HG03280 (cell line): ENCODE results near the gene SMYD3.

Experiments
- ATAC-seq: cut with Tn5 transposase; IDR thresholded peaks from one replicate; pipeline ENCODE4 v1.9.1; 2021; ENCODE audit warnings: mild to moderate bottlenecking, moderate library complexity; ENCODE audit not compliant: unreplicated experiment

The SMYD3 gene

DNA sequence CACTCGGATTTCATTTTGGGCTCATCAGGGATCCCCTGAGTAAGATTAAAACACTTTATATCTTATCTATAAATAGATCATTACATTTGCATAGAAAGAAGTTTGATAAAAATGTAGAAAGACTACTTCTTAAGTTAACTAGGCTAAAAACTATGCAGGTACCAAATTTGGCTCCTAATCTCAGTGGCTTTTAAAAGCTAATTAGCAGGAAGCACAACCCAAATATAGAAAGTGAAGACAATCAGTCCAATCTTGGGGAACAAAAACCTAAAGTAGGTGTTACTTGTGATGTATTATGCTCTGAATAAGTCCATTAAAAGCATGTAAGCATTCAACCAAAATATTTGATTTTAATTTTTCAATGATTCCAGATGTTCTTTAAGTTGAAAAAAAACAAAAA, 35.4 kb downstream of the SMYD3 start:
- ATAC-seq: no peak

DNA sequence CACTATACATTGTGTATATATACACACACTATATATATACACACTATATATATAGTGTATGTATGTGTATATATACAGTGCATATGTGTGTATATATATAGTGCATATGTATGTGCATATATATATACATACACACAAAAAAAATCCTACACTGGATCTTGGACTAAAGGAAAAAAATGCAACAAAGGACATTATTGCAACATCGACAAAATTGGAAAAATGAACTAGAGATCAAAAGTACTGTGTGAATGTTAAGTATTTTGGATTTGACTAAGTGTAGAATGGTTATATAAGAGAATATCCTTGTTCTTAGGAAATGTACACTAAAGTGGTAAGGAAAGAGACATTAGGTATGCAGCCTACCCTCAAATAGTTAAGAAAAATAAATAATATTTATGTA, 36.5 kb downstream of the SMYD3 start:
- no peak for ATAC-seq

DNA sequence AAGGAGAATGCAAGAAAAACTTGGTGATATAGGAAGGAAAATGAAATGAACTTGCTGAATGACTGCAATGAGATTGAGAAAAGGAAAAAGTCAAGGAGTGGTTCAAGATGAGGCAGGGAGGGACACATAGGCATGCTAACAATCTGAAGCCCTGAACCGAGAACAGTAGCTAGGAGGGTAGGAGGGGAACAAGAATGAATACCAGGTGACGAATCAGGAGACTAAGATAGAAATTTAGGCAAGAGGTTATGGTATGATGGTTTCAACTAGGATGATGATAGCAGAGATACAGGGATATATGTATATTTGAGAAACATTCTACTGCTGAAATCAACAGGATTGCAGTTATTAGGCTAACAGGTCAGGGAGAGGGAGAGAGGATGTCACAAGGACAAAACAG, 44.1 kb downstream of the SMYD3 start:
- no peak for ATAC-seq

DNA sequence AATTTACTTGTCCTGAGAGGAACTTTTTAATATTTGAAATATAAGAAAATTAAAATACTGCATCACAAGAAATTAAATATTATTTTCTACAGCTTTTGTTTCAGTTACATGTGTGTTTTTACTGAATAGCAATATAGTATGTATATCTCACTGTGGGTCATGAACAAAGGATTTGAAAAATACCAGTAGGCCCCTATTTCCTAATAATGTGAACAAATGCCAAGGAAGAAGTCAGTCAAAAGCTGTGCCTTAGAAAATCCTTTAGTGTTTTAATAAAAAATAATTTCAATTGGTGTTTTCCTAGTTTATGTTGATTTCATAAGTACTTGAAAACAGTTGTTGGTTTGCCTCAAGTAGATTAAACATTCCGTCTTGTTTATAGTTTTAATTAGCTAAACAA, 46.7 kb downstream of the SMYD3 start:
- no peak for ATAC-seq

DNA sequence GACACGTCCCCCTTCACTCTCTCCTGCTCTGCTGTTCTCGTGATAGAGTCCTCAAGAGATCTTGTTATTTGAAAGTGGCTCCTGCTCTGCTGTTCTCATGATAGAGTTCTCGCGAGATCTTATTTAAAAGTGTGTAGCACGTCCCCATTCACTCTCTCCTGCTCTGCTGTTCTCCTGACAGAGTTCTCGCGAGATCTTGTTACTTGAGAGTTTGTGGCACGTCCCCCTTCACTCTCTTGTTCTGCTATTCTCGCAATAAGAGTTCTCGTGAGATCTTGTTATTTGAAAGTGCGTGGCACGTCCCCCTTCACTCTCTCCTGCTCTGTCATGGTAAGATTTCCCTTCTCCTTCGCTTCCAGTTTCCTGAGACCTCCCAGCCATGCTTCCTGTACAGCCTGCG, 47.9 kb downstream of the SMYD3 start:
- no peak for ATAC-seq

DNA sequence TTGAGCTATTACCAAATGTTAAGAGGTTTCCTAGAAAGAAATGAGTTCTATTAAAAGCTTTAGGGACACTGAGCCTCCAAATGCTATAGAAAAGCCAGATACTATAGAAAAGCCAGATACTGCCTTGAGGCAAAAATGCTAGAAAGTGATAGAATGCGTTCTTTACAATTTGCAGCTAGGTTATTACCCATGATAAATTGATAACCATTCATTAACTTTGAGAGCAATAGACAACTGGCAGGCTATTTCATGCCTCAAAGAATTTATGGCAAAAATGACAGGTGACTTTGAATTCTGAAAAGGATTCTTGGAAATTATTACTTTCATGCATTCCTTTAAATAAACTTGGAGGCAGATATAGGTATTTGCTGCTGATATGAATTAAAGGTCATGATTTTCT, 51.6 kb downstream of the SMYD3 start:
- no peak for ATAC-seq

DNA sequence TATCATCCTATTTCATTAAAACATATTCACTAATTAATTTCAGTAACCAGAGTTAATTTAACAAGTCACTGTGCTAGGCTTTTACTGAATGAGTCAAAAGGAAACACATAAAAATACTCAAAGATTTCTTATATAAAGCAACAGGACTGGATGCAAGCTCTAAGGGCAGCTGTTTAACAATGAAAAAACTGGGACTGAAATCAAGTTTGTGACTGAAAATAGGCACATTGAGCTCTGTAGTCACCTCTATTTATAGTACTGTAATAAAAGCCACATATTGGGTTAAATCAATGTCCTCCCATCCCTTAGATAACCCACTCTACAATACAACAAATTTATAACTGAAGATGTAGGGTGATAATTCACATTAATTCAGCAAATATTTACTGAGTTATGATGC, 52.4 kb downstream of the SMYD3 start:
- ATAC-seq: no peak

DNA sequence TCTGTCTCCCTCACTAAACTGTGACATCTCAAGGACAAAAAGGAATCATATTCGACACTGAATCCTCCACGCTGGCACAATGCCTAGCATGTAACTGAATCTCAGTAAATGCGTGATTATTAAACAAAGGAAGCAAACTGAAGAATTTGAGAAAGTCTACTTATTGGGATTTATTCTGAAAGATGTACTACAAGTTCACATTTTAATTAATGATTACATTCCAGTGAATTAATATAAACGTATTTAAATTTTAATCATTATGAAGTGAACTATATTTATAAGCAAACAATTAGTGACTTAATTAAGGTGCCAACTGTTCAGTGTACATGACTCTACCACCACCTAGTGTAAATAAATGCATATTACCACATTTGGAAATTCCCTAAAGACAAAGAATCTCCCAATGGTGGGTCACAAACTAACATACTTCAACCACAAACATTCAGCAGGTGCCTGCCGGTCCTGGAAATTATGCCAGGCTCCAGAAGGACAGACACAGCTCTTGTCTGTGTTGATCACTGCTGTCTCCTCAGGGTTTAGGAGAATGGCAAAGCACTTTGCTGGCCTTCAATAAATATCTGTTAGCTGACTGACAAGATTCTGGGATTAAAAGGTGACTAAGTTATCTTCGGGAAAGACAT, 56.3 kb downstream of the SMYD3 start:
- ATAC-seq: no peak

DNA sequence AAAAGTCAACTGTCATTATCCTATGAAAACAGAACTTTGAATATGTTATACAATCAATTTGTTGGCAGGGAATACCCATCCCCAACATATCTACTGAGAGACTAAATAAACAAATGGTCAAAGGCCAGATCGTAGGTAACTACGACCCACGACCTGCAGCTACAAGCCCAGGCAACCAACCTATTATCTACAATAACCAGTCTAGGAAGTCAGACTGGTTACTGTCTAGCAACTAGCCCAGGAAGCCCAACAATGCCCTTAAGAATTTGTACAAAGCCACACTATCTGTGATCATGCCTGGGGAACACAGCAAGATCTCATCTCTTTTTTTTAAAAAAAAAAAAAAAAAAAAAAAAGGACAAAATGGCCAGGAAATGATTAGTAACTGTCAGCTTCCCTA, 58.7 kb downstream of the SMYD3 start:
- no peak for ATAC-seq

DNA sequence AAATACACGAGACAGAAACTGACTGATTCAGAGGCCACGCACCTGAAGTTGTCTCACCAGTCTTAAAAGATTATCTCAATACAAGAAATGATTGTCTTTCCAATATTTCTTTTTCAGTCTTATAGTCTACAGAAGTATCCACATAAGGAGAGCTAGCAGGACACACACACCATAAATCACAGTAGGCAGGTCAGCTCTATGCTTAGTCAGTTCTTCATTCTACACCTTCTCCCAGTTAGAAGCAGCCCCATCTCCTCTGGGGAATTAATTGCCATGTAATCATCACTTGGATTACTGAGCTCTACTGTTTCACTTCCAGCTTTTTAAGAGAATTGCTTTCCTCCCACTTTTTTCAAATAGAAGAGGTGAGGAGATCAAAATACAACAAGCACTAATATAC, 59.6 kb downstream of the SMYD3 start:
- no peak for ATAC-seq

DNA sequence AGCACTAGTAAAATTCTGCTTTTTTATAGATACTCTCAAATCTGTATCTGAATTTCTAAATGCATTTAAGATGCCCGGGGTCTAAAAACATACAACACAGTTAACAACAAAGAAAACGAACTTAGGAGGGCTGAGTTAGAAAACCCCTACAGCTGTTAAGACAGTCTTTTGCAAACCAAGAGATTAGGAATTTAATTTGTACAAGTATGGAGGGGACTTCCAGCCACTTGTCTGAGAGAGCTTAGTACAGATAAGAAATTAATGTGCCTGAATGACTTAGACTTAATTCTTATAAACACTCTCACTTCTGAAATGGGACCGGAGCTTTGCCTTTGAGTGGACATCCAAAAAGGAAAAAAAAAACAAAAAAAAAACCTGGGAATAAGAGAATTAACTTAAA, 61.6 kb downstream of the SMYD3 start:
- ATAC-seq: no peak

DNA sequence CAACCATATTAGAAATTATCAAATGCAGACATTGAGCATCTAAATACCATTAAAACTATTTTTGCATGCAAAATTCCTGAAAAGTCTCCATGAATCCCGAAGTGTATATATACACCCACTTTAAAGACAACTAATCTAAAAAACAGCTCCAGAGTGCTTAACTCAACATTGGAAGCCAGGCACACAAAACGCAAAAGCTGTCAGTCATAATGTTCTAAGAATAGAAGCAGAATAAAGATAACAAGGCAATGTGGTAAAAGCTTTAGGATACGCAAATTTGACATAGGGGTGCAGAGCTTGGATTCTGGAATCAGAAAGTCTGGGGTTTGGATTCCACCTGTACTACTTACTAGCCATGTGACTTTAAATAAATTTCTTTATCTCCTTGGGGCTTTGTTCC, 62.5 kb downstream of the SMYD3 start:
- no peak for ATAC-seq

DNA sequence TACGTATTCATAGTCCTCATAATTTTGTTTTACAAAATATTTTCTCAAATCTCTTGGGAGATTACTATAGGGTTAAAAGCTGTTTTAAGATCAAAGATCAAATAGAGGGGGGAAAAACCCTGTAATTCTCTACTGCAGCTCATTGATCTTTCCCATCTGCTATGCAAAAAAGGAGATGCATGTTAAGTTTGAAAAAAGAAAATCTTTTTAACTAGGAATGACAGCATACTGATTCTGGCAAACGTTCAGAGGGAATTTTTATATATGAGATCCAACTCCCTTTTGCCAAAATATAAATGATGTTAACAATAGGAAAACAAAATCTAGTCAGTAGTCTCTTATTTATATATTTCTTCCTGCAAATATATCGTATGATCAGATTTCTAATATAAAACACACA, 69.1 kb downstream of the SMYD3 start:
- no peak for ATAC-seq

DNA sequence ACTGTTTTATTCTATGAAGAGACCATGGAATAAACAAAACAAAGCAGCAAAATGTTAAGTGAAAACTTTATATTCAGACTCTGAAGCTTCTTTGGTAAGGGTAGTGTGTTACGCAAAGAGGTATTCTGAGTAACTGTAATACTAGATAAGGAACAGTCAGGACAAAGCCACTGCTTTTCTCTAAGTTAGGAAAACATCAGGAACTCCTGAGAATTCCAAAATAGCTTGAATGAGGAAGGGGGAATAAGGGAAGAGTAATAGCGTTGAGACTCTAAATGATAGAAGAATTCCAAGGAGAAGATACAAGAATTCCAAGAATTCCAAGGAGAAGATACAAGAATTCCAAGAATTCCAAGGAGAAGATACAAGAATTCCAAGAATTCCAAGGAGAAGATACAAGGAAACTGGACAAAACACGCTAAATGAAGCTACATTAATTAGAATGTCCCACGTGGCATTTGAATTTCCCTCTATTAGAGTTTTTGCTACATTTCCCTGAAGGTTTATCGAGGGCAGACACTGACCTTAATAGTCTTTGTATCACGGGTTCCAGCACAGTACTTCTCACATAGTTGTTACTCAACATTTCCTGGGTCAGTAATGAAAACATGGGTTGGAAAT, 71.5 kb downstream of the SMYD3 start:
- ATAC-seq: no peak

DNA sequence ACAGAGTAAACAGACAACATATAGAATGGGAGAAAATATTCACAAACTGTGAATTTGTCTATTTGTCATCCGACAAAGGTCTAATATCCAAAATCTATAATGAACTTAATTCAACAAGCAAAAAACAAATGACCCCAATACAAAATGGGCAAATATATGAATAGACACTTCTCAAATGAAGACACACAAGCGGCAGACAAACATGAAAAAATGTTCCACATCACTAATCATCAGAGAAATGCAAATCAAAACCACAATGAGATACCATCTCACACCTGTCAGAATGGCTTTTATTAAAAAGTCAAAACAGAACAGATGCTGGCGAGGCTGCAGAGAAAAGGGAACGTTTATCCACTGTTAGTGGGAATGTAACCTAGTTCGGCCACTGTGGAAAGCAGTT, 72.7 kb downstream of the SMYD3 start:
- no peak for ATAC-seq

DNA sequence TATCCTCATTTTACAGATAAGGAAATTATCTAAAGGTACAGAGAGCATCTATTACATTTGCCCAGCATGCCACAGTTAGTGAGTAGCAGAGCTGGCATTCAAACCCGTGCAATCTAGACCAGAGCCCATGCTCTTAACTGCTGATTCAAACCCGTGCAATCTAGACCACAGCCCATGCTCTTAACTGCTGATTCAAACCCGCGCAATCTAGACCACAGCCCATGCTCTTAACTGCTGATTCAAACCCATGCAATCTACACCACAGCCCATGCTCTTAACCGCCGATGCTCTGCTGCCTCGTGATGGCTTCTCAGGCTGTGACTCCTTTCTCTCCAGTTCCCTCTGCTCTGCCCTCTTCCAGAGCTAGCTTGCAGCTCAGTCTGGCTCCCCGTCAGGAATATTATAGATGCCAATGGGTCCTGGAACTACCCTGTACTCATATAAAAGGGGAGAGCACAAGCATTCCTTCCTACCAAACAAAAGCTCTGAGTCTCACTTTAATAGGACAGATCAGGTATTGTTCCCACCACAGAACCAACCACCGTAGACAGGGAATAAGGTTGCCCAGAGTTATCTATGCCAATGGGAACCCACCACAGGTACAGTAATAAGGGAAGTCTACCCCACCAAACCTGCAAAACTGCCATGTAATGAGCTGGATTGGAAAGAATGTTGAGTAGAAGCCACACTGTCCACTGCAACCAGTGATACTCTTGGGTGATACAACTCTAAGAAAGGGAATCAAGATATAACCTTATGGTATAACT, 78.4 kb downstream of the SMYD3 start:
- no peak for ATAC-seq

DNA sequence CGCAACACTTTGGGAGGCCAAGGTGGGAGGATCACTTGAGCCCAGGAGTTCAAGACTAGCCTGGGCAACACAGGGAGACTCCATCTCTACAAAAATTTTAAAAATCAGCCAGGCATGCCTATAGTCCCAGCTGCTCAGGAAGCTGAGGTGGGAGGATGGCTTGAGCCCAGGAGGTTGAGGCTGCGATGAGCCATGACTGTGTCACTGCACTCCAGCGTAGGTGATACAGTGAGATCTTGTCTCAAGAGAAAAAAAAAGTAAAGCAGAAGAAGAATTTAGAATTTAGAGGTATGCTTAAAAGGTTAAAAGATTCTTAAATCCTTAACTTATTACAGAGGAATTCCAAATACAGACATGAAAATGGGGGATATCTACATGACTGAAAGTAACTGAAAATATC, 79.5 kb downstream of the SMYD3 start:
- ATAC-seq: no peak

DNA sequence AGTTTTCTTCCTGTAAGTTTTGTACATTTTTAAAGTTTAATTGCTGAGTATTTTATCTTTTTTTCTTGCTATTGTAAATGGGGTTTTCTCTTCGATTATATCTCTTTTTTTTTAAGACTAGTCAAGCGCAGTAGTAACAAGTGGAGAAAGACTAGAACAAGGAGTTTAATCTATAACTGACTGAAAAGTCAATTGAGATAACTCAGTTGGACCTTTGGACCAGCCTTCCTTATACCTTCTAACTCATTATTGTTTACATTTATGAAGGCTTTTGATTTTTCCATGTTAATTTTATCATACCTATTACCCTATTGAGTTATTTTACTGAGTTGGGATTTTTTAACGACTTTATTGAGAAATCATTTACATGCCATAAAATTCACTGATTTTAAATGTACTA, 81.2 kb downstream of the SMYD3 start:
- ATAC-seq: no peak

DNA sequence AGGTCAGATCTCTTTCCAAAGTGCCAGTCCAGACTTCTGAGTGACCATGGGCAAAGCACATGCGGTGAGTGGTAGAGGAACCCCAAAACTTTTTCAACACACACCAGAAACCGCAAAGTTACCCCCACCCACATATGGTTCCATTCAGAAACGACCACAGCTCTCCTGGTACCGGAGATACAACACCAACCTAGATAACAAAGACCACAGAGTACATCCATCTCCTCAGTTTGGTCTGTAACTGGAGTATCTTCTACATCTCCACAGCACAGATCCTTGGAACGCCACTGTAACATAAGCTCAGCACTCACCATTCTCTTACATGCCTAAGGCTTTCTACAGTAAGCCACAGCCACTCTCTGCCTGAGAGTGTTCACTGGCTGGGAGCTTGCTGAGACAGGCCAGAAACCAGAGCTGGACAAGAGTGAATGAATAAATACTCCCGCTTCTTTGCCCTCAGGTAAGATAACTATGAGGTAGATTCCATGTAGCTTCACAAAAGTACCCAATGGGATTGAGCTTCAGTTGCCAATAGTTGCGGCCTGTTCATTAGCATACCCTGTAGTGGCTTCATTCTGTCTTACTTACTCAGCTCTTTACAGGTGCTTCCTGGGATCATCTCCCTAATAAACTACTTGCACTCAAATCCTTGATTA, 81.8 kb downstream of the SMYD3 start:
- ATAC-seq: no peak

DNA sequence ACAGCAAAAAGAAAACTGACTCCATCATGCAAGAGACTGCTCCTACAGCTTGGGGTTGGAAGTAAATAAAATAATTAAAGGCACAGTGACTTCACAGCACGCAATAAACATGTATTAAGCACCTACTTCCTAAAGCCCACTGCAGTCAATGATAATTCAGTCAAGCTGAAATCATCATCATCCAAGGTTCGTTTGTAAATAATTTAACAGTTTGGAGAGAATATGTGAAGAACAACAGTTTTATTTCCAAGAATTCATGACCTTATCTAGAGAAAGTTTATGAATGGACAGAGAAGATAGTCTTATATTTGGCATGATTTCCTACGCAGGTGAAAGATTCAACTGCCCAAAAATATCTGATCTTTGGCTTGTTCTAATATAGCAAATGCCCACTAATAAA, 86.8 kb downstream of the SMYD3 start:
- no peak for ATAC-seq

DNA sequence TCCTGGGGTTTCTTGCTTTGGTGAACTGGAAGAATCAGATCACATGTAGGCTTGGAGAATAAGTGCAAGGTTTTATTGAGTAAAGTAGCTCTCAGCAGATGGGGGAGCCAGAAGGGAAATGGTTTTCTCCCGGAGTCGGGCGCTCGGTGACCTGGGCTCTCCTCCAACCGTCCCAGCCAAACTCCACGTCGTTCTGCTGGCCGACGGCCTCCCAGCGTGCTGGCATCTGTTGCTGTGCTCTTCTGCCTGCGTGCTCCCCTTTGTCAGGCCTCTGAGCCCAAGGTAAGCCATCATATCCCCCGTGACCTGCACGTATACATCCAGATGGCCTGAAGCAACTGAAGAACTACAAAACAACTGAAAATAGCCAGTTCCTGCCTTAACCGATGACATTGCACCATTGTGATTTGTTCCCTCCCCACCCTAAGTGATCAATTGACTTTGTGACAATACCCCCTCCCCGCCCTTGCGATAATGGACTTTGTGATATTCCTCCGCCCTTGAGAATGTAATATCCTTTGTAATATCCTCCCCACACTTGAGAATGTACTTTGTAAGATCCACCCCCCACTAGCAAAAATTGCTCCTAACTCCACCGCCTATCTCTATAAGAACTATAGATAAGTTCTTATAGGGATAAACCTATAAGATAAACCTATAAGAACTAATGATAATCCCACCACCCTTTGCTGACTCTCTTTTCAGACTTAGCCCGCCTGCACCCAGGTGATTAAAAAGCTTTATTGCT, 88.3 kb downstream of the SMYD3 start:
- ATAC-seq: no peak
